HG02610 (cell line): ENCODE measurements around the gene RRAS2.
"Not testable (repeated sequence)": the region's sequence is repeated elsewhere in the genome, so short reads cannot be mapped to it uniquely, and the experiment has no call there.

ENCODE experiments used
- ATAC-seq: cut with Tn5 transposase; IDR thresholded peaks from one replicate; pipeline ENCODE4 v1.9.1; 2021; ENCODE audit warnings: mild to moderate bottlenecking, moderate library complexity; ENCODE audit not compliant: unreplicated experiment

Gene RRAS2

GRCh38 chr11:14372011-14372410 is 13.0 kb upstream of the RRAS2 start:
- no peak for ATAC-seq

GRCh38 chr11:14371249-14371648 is 12.3 kb upstream of the RRAS2 start:
- no peak for ATAC-seq

- peak; percentile 65 for ATAC-seq
Measured at GRCh38 chr11:14370496-14370895, 11.5 kb upstream of the RRAS2 start.

GRCh38 chr11:14369598-14369997 is 10.6 kb upstream of the RRAS2 start:
- ATAC-seq: no peak

- ATAC-seq: no peak
Measured at GRCh38 chr11:14366936-14367335, 8.0 kb upstream of the RRAS2 start.

GRCh38 chr11:14364322-14364721 is 5.3 kb upstream of the RRAS2 start:
- ATAC-seq: no peak

- no peak for ATAC-seq
Measured at GRCh38 chr11:14362611-14363010, 3.6 kb upstream of the RRAS2 start.

GRCh38 chr11:14361951-14362350 is 3.0 kb upstream of the RRAS2 start:
- ATAC-seq: no peak

GRCh38 chr11:14360976-14361375 is 2.0 kb upstream of the RRAS2 start:
- ATAC-seq: no peak

GRCh38 chr11:14359501-14360031 is 583 bp upstream of the RRAS2 start:
- no peak for ATAC-seq

- ATAC-seq: peak; percentile 41
Measured at GRCh38 chr11:14357881-14358728, 878 bp downstream of the RRAS2 start.

GRCh38 chr11:14356342-14356741 is 2.6 kb downstream of the RRAS2 start:
- ATAC-seq: no peak

GRCh38 chr11:14354604-14355003 is 4.4 kb downstream of the RRAS2 start:
- ATAC-seq: not testable (repeated sequence)

- ATAC-seq: no peak
Measured at GRCh38 chr11:14350716-14351238, 8.2 kb downstream of the RRAS2 start.

- ATAC-seq: no peak
Measured at GRCh38 chr11:14350215-14350614, 8.8 kb downstream of the RRAS2 start.

- no peak for ATAC-seq
Measured at GRCh38 chr11:14347991-14348390, 11.0 kb downstream of the RRAS2 start.

- ATAC-seq: no peak
Measured at GRCh38 chr11:14347494-14347893, 11.5 kb downstream of the RRAS2 start.

- no peak for ATAC-seq
Measured at GRCh38 chr11:14346303-14346955, 12.6 kb downstream of the RRAS2 start.

GRCh38 chr11:14345668-14346067 is 13.3 kb downstream of the RRAS2 start:
- no peak for ATAC-seq

- not testable (repeated sequence) for ATAC-seq
Measured at GRCh38 chr11:14345016-14345415, 14.0 kb downstream of the RRAS2 start.

GRCh38 chr11:14342906-14343305 is 16.1 kb downstream of the RRAS2 start:
- no peak for ATAC-seq

GRCh38 chr11:14341968-14342367 is 17.0 kb downstream of the RRAS2 start:
- no peak for ATAC-seq
